GM19328 (cell line): ENCODE measurements around the gene UHMK1.
"Not testable (repeated sequence)": the region's sequence is repeated elsewhere in the genome, so short reads cannot be mapped to it uniquely, and the experiment has no call there.

ENCODE experiments used
- ATAC-seq: cut with Tn5 transposase; IDR thresholded peaks from one replicate; pipeline ENCODE4 v1.9.1; 2021; ENCODE audit warnings: mild to moderate bottlenecking, moderate library complexity; ENCODE audit not compliant: unreplicated experiment

Gene UHMK1

DNA sequence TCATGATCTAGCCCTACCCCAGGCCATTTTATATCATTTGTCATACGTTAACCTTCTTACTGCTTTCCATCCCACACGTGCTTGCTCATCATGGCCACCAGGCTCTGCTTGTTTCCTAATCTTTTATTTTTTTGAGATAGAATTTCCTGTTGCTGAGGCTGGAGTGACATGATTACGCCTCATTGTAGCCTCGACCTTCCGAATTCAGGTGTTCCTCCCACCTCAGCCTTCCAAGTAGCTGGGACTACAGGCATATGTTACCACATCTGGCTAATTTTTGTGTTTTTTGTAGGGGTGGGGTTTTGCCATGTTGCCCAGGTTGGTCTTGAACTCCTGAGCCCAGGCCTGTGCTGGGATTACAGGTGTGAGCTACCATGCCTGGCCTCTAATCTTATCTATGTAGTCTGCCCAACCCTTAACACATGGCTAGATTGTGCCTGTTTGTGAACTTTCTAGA, 67.2 kb downstream of the UHMK1 start:
- no peak for ATAC-seq

DNA sequence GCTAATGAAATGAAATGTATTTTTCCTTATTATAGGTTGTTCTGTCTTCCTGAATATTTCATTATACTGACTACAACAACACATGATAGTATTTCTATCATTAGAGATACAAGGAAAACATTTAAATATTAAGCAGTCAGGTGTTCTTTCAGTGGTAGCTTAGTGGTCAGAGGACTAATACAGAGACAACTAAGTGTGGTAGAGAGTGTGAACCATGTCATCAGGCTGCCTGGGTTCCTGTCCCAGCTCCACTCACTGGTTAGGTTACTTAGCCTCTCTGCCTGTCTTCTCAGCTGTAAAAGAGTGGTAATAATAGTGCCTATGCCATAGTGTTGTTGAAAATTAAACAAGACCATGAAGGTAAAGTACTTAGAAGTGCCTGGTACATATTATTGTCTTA, 67.8 kb downstream of the UHMK1 start:
- no peak for ATAC-seq

DNA sequence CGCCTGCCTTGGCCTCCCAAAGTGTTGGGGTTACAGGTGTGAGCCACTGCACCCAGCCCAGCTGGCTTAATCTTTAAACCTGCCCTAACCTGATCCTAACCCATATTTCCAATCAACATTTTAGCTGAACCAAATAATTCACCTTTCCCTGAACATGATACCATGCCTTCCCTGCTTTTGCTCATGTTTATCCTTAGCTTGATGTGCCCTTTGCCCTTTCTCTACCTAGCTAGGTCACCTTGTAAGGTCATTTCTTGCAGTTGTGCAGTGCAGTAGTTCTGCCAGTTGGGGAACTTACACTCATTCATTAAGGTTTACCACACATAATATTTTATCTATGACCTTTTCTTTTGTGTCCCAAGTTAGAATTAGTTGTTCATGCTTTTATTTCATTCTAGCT, 69.3 kb downstream of the UHMK1 start:
- ATAC-seq, result no peak

DNA sequence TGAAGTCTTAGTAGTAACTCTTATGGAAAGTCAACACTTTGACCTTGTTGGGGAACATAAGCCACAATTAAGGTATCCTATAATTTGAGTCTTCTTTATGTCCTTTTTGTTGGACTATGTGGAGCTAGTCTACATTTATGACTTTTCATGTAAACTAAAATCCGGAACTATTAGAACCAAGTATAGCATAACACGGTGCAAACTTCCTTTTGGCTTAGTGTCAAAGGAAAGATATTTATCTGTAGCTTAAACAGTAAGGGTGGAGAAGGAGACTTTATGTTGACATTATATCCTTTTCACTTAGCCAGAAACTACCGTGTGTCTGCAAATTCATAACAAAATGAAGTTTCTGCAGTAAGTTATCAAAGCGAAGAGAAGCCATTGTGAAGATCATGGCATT, 71.2 kb downstream of the UHMK1 start:
- ATAC-seq, result no peak

DNA sequence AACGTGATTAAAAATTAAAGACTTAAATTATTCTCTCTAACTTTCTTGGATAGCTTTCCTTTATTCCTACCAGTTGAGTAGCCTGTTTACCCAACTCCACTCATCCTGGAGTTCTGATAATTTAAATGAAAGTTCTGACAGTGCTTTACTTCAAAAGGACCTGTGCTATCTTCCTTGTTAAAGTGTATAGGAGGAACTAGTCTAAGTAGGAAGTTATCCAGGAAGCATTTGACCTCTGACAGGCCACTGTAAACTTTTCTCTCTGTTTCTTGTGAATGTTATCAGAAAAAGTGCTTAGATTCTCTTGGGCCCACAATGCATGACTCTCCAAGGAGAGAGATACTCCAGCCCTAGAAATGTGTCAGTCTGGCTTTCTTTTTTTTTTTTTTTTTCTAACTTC, 73.1 kb downstream of the UHMK1 start:
- ATAC-seq, result no peak

DNA sequence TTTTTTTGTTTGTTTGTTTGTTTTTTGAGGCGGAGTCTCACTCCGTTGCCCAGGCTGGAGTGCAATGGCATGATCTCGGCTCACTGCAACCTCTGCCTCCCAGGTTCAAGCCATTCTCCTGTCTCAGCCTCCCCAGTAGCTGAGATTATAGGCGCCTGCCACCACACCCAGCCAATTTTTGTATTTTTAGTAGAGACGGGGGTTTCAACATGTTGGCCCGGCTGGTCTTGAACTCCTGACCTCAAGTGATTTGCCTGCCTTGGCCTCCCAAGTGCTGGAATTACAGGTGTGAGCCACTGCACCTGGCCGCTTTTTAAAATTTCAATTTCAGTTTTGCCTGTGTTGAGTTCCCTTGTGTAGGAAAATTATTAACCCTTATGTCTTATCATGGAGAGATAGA, 73.5 kb downstream of the UHMK1 start:
- ATAC-seq, result not testable (repeated sequence)

DNA sequence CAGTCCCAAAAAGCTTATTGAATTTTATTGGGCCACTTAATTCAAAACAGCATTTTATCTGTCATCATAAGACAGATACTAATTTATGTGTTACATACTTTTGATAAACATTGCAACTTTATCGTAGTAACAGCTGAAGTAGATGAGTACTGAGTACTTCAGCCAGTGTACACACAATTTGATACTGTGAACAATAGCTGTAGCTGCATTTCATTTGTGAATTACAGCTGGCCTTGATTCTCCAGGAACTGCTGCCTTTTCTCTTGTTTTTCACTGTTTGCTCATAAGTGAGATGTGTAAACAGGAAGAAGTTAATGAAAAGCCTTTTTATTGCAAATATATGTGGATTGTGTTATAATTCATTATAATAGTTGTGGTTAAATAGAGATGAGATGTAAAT, 74.1 kb downstream of the UHMK1 start:
- no peak for ATAC-seq

DNA sequence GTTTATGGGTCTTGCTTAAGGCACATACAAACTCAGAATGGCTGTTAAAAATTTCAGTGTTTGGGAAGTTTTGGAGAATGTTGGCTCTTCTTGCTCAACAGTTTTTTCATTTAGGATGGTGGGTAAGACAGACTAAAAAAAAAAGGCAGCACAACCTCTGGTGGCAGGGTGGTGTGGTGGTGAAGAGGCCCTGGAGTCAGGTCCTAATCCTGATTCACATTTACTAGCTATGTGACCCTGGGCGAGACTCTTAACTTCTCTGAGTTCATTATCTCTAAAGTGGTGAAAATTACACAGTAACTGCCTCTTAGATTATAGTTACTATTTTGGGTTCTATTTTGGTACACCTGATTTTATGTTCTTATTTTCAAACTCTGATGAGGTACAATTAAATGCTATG, 75.5 kb downstream of the UHMK1 start:
- ATAC-seq, result no peak

DNA sequence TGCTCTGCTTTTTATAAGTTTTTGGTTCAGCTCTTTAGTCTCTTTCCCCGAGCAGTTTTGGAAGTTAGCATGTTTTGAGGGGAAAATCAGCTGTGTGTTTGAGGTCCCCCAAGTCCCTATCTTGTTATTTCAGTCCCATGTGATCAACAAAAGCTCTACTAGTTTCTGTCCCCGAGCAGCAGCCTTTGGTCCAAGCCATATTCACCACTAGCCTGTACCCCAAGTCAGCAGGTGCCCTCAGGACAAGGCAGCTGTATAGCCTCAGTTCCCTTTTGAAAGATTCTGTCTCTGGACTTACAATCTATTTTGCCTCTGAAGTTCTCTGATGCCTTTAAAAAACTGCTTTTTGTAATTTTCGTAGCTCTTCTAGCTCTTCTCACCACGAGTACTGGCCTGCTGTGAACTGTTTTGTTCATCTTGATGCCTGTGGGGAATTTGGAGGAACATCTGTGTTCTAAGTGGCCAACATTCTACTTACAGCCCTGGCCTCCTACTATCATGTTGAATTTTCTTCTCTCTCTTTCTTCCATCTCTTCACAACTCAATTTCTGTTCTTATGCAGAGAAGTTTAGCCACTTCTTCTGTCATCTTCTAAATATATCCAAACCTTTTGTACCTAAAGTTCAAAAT, 80.6 kb downstream of the UHMK1 start:
- no peak for ATAC-seq

DNA sequence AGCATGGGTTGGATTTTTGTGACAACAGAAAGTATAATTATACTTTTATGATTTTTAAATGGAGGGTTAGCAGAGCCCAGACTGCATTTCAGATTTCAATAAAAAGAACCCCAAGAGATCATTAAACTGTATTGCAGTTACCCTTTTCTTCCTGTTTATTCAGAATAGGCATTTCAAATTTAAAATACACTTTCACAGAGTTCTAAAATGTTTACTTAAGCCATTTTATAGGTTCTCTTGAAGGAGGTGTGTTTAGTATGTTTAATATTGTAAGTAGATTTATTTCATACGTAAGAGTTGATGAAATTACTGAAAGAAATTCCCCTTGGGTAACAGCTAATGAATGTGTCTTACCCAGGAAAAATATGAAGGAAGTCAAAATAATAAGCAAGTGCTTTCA, 81.3 kb downstream of the UHMK1 start:
- ATAC-seq, result no peak
